ENCODE data around the gene EMILIN2. TPM values are rescaled to one million over a fixed set of nuclear protein-coding genes. Genes with fewer than 3 reads are reported as not detected.
"Not testable (repeated sequence)": the region's sequence is repeated elsewhere in the genome, so short reads cannot be mapped to it uniquely, and the experiment has no call there.

Gene EMILIN2
- total and polyA plus RNA-seq, 2 donors (not counting 3 experiments of a cell fraction or from before 2014, with no cell fraction given): 9.4 to 13.4 TPM

GRCh38 chr18:2866465-2866864, 19.7 kb downstream of the EMILIN2 start:
- FAIRE-seq; H3K27ac ChIP-seq (ENCODE audit: insufficient read depth, low read depth, low read length); H3K79me2 ChIP-seq (ENCODE audit: control insufficient read depth, insufficient read depth, low read length); BruUV-seq (replicated peaks); H3K36me3 ChIP-seq (ENCODE audit: control insufficient read depth in 2 of 2, extremely low read depth in 1 of 2, insufficient read depth in 2 of 2, low read length in 2 of 2); H2AFZ ChIP-seq (ENCODE audit: low read depth, low read length); H3K9ac ChIP-seq (replicated peaks; ENCODE audit: extremely low read depth, insufficient read depth, low read length); H3K4me1 ChIP-seq (ENCODE audit: control insufficient read depth, extremely low read depth, insufficient read depth, low read length); H3K27me3 ChIP-seq (ENCODE audit: control insufficient read depth in 2 of 2, insufficient read depth in 2 of 2, low read length in 2 of 2); H3K9me3 ChIP-seq (replicated peaks; ENCODE audit: control insufficient read depth, insufficient read depth, low read length); H4K20me1 ChIP-seq (replicated peaks; ENCODE audit: control insufficient read depth, extremely low read depth, insufficient read depth, low read length); H3K4me3 ChIP-seq (replicated peaks in 1 of 3; ENCODE audit: insufficient read depth in 1 of 3, low read depth in 1 of 3, low read length in 3 of 3); POLR2A ChIA-PET; H3K9me1 ChIP-seq (replicated peaks; ENCODE audit: control insufficient read depth, extremely low read depth, insufficient read depth, low read length); dilution Hi-C loops (cut with MboI; ENCODE audit: extremely low pct_ligation_motif_present, low sequenced_read_pairs); CTCF ChIA-PET; DNase-seq (ENCODE audit: low read depth, low spot score); H3K4me2 ChIP-seq (ENCODE audit: insufficient read depth, low read length); intact Hi-C loops (cut with micrococcal nuclease): not testable (repeated sequence)

- Histone ChIP-seq H3K36me3 (ENCODE audit: control insufficient read depth in 2 of 2, extremely low read depth in 1 of 2, insufficient read depth in 2 of 2, low read length in 2 of 2) (no peaks in the 10 kb centered on the region), H3K4me1 (ENCODE audit: control insufficient read depth, extremely low read depth, insufficient read depth, low read length) (no peaks in the 10 kb centered on the region), H3K9me1 (replicated peaks; ENCODE audit: control insufficient read depth, extremely low read depth, insufficient read depth, low read length) (no peaks in the 10 kb centered on the region), H3K27me3 (ENCODE audit: control insufficient read depth in 2 of 2, insufficient read depth in 2 of 2, low read length in 2 of 2) (peaks cover 0 to 7% of the 10 kb centered on the region in 2 experiments), H3K79me2 (ENCODE audit: control insufficient read depth, insufficient read depth, low read length) (no peaks in the 10 kb centered on the region), H4K20me1 (replicated peaks; ENCODE audit: control insufficient read depth, extremely low read depth, insufficient read depth, low read length) (no peaks in the 10 kb centered on the region), H3K27ac (ENCODE audit: insufficient read depth, low read depth, low read length) (no peak overlapping the region), H3K9me3 (replicated peaks; ENCODE audit: control insufficient read depth, insufficient read depth, low read length) (no peaks in the 10 kb centered on the region), H2AFZ (ENCODE audit: low read depth, low read length) (no peak overlapping the region), H3K4me3 (replicated peaks in 1 of 3; ENCODE audit: insufficient read depth in 1 of 3, low read depth in 1 of 3, low read length in 3 of 3) (no peak overlapping the region), H3K4me2 (ENCODE audit: insufficient read depth, low read length) (no peak overlapping the region), H3K9ac (replicated peaks; ENCODE audit: extremely low read depth, insufficient read depth, low read length) (no peak overlapping the region)
- no TSS peak for BruUV-seq (replicated peaks)
- FAIRE-seq (no peak), DNase-seq (ENCODE audit: low read depth, low spot score) (no peak)
- TF ChIP-seq GATA2 (IDR thresholded peaks at IDR 0.05; ENCODE audit: insufficient read depth, insufficient read length, low read depth, low read length) (no peak), CTCF (IDR thresholded peaks at IDR 0.05; ENCODE audit: extremely low read depth in 1 of 2, insufficient read depth in 1 of 2, low read depth in 1 of 2, low read length in 2 of 2) (no peak), POLR2A (IDR thresholded peaks at IDR 0.05; ENCODE audit: low read depth, low read length) (no peak), JUN (IDR thresholded peaks at IDR 0.05; ENCODE audit: borderline replicate concordance, insufficient read depth, insufficient read length, low read depth) (no peak), FOS (IDR thresholded peaks at IDR 0.05; ENCODE audit: borderline replicate concordance, insufficient read depth, low read length) (no peak)
- CTCF ChIA-PET: interaction anchor here (1.0 to 1.4 kb wide), 2 partner anchors 19 to 103 kb away, joined by 3 read pairs; no protein-coding TSS in a partner anchor
- dilution Hi-C loops (cut with MboI; ENCODE audit: extremely low pct_ligation_motif_present, low sequenced_read_pairs): no loop called here
- POLR2A ChIA-PET: no interaction called here
- intact Hi-C loops (cut with micrococcal nuclease): no loop called here
Observed at GRCh38 chr18:2869207-2869606, 22.4 kb downstream of the EMILIN2 start.
